ENCODE data around the gene ZNF691.
"Not testable (repeated sequence)": the region's sequence is repeated elsewhere in the genome, so short reads cannot be mapped to it uniquely, and the experiment has no call there.

ZNF691 gene

GRCh38 chr1:42848823-42849537 is 2.6 kb downstream of the ZNF691 start:
- no peak overlapping the region for H3K4me3 ChIP-seq (ENCODE audit: low read depth in 1 of 2, low read length in 2 of 2)
- H3K4me1 ChIP-seq (ENCODE audit: control insufficient read depth in 1 of 2, insufficient read depth in 2 of 2, low read length in 2 of 2), result peaks cover 5 to 9% of the 10 kb centered on the region in 2 donors
- peaks cover 0 to 5% of the 10 kb centered on the region in 2 donors for H3K9me3 ChIP-seq (ENCODE audit: control insufficient read depth in 1 of 2, low read length in 2 of 2)
- no peaks in the 10 kb centered on the region for H3K27me3 ChIP-seq (ENCODE audit: low read depth, low read length)
- H3K27ac ChIP-seq (ENCODE audit: low read length), result no peak overlapping the region
- peaks cover 4 to 27% of the 10 kb centered on the region in 2 donors for H3K36me3 ChIP-seq (ENCODE audit: control insufficient read depth in 1 of 2, insufficient read depth in 2 of 2, low read length in 2 of 2)

- Histone ChIP-seq H3K9me3 (ENCODE audit: control insufficient read depth in 1 of 2, low read length in 2 of 2) (peaks cover 0 to 5% of the 10 kb centered on the region in 2 donors), H3K36me3 (ENCODE audit: control insufficient read depth in 1 of 2, insufficient read depth in 2 of 2, low read length in 2 of 2) (peaks cover 4 to 27% of the 10 kb centered on the region in 2 donors), H3K27ac (ENCODE audit: low read length) (no peak overlapping the region), H3K4me3 (ENCODE audit: low read depth in 1 of 2, low read length in 2 of 2) (no peak overlapping the region), H3K27me3 (ENCODE audit: low read depth, low read length) (no peaks in the 10 kb centered on the region), H3K4me1 (ENCODE audit: control insufficient read depth in 1 of 2, insufficient read depth in 2 of 2, low read length in 2 of 2) (peaks cover 5 to 9% of the 10 kb centered on the region in 2 donors)
Observed at GRCh38 chr1:42849944-42850343, 3.5 kb downstream of the ZNF691 start.

GRCh38 chr1:42851420-42851819 is 5.0 kb downstream of the ZNF691 start:
- peak overlapping the region in 1 of 2 donors; percentile 14 for H3K4me3 ChIP-seq (ENCODE audit: low read depth in 1 of 2, low read length in 2 of 2)
- H3K9me3 ChIP-seq (ENCODE audit: control insufficient read depth in 1 of 2, low read length in 2 of 2), result peaks cover 0 to 5% of the 10 kb centered on the region in 2 donors
- no peak overlapping the region for H3K27ac ChIP-seq (ENCODE audit: low read length)
- peaks cover 4 to 27% of the 10 kb centered on the region in 2 donors for H3K36me3 ChIP-seq (ENCODE audit: control insufficient read depth in 1 of 2, insufficient read depth in 2 of 2, low read length in 2 of 2)
- no peaks in the 10 kb centered on the region for H3K27me3 ChIP-seq (ENCODE audit: low read depth, low read length)
- peaks cover 5 to 9% of the 10 kb centered on the region in 2 donors for H3K4me1 ChIP-seq (ENCODE audit: control insufficient read depth in 1 of 2, insufficient read depth in 2 of 2, low read length in 2 of 2)

- Histone ChIP-seq H3K4me1 (ENCODE audit: control insufficient read depth in 1 of 2, insufficient read depth in 2 of 2, low read length in 2 of 2) (peaks cover 5 to 9% of the 10 kb centered on the region in 2 donors), H3K36me3 (ENCODE audit: control insufficient read depth in 1 of 2, insufficient read depth in 2 of 2, low read length in 2 of 2) (peaks cover 4 to 27% of the 10 kb centered on the region in 2 donors), H3K9me3 (ENCODE audit: control insufficient read depth in 1 of 2, low read length in 2 of 2) (peaks cover 0 to 5% of the 10 kb centered on the region in 2 donors), H3K27me3 (ENCODE audit: low read depth, low read length) (no peaks in the 10 kb centered on the region), H3K27ac (ENCODE audit: low read length) (no peak overlapping the region), H3K4me3 (ENCODE audit: low read depth in 1 of 2, low read length in 2 of 2) (no peak overlapping the region)
Observed at GRCh38 chr1:42851960-42852607, 5.7 kb downstream of the ZNF691 start.

GRCh38 chr1:42852608-42852980 is 6.2 kb downstream of the ZNF691 start:
- peaks cover 4 to 27% of the 10 kb centered on the region in 2 donors for H3K36me3 ChIP-seq (ENCODE audit: control insufficient read depth in 1 of 2, insufficient read depth in 2 of 2, low read length in 2 of 2)
- peaks cover under 1 to 6% of the 10 kb centered on the region in 2 donors for H3K4me1 ChIP-seq (ENCODE audit: control insufficient read depth in 1 of 2, insufficient read depth in 2 of 2, low read length in 2 of 2)
- H3K4me3 ChIP-seq (ENCODE audit: low read depth in 1 of 2, low read length in 2 of 2), result no peak overlapping the region
- no peaks in the 10 kb centered on the region for H3K27me3 ChIP-seq (ENCODE audit: low read depth, low read length)
- no peak overlapping the region for H3K27ac ChIP-seq (ENCODE audit: low read length)
- H3K9me3 ChIP-seq (ENCODE audit: control insufficient read depth in 1 of 2, low read length in 2 of 2), result peaks cover 0 to 5% of the 10 kb centered on the region in 2 donors

GRCh38 chr1:42853116-42853884 is 6.9 kb downstream of the ZNF691 start:
- Histone ChIP-seq H3K9me3 (ENCODE audit: control insufficient read depth in 1 of 2, low read length in 2 of 2) (peaks cover 0 to 5% of the 10 kb centered on the region in 2 donors), H3K27ac (ENCODE audit: low read length) (no peak overlapping the region), H3K4me3 (ENCODE audit: low read depth in 1 of 2, low read length in 2 of 2) (no peak overlapping the region), H3K27me3 (ENCODE audit: low read depth, low read length) (no peaks in the 10 kb centered on the region), H3K4me1 (ENCODE audit: control insufficient read depth in 1 of 2, insufficient read depth in 2 of 2, low read length in 2 of 2) (no peaks in the 10 kb centered on the region), H3K36me3 (ENCODE audit: control insufficient read depth in 1 of 2, insufficient read depth in 2 of 2, low read length in 2 of 2) (peaks cover 4 to 27% of the 10 kb centered on the region in 2 donors)

- not testable (repeated sequence) for H3K4me1 ChIP-seq (ENCODE audit: control insufficient read depth in 1 of 2, insufficient read depth in 2 of 2, low read length in 2 of 2); H3K36me3 ChIP-seq (ENCODE audit: control insufficient read depth in 1 of 2, insufficient read depth in 2 of 2, low read length in 2 of 2); H3K27ac ChIP-seq (ENCODE audit: low read length); H3K9me3 ChIP-seq (ENCODE audit: control insufficient read depth in 1 of 2, low read length in 2 of 2); H3K27me3 ChIP-seq (ENCODE audit: low read depth, low read length); H3K4me3 ChIP-seq (ENCODE audit: low read depth in 1 of 2, low read length in 2 of 2)
Observed at GRCh38 chr1:42856554-42856953, 10.1 kb downstream of the ZNF691 start.

- not testable (repeated sequence) for H3K36me3 ChIP-seq (ENCODE audit: control insufficient read depth in 1 of 2, insufficient read depth in 2 of 2, low read length in 2 of 2); H3K27me3 ChIP-seq (ENCODE audit: low read depth, low read length); H3K4me1 ChIP-seq (ENCODE audit: control insufficient read depth in 1 of 2, insufficient read depth in 2 of 2, low read length in 2 of 2); H3K27ac ChIP-seq (ENCODE audit: low read length); H3K9me3 ChIP-seq (ENCODE audit: control insufficient read depth in 1 of 2, low read length in 2 of 2); H3K4me3 ChIP-seq (ENCODE audit: low read depth in 1 of 2, low read length in 2 of 2)
Observed at GRCh38 chr1:42859366-42859765, 13.0 kb downstream of the ZNF691 start.

- Histone ChIP-seq H3K4me1 (ENCODE audit: control insufficient read depth in 1 of 2, insufficient read depth in 2 of 2, low read length in 2 of 2) (no peaks in the 10 kb centered on the region), H3K36me3 (ENCODE audit: control insufficient read depth in 1 of 2, insufficient read depth in 2 of 2, low read length in 2 of 2) (no peaks in the 10 kb centered on the region), H3K27ac (ENCODE audit: low read length) (no peak overlapping the region), H3K9me3 (ENCODE audit: control insufficient read depth in 1 of 2, low read length in 2 of 2) (no peaks in the 10 kb centered on the region), H3K27me3 (ENCODE audit: low read depth, low read length) (no peaks in the 10 kb centered on the region), H3K4me3 (ENCODE audit: low read depth in 1 of 2, low read length in 2 of 2) (no peak overlapping the region)
Observed at GRCh38 chr1:42860339-42861013, 14.1 kb downstream of the ZNF691 start.

- no peaks in the 10 kb centered on the region for H3K36me3 ChIP-seq (ENCODE audit: control insufficient read depth in 1 of 2, insufficient read depth in 2 of 2, low read length in 2 of 2)
- H3K4me1 ChIP-seq (ENCODE audit: control insufficient read depth in 1 of 2, insufficient read depth in 2 of 2, low read length in 2 of 2), result no peaks in the 10 kb centered on the region
- no peaks in the 10 kb centered on the region for H3K27me3 ChIP-seq (ENCODE audit: low read depth, low read length)
- H3K4me3 ChIP-seq (ENCODE audit: low read depth in 1 of 2, low read length in 2 of 2), result no peak overlapping the region
- no peaks in the 10 kb centered on the region for H3K9me3 ChIP-seq (ENCODE audit: control insufficient read depth in 1 of 2, low read length in 2 of 2)
- no peak overlapping the region for H3K27ac ChIP-seq (ENCODE audit: low read length)
Observed at GRCh38 chr1:42861014-42861399, 14.6 kb downstream of the ZNF691 start.

GRCh38 chr1:42866549-42866948 is 20.1 kb downstream of the ZNF691 start:
- H3K36me3 ChIP-seq (ENCODE audit: control insufficient read depth in 1 of 2, insufficient read depth in 2 of 2, low read length in 2 of 2), result no peaks in the 10 kb centered on the region
- H3K27me3 ChIP-seq (ENCODE audit: low read depth, low read length), result no peaks in the 10 kb centered on the region
- H3K9me3 ChIP-seq (ENCODE audit: control insufficient read depth in 1 of 2, low read length in 2 of 2), result no peaks in the 10 kb centered on the region
- H3K4me3 ChIP-seq (ENCODE audit: low read depth in 1 of 2, low read length in 2 of 2), result no peak overlapping the region
- no peaks in the 10 kb centered on the region for H3K4me1 ChIP-seq (ENCODE audit: control insufficient read depth in 1 of 2, insufficient read depth in 2 of 2, low read length in 2 of 2)
- H3K27ac ChIP-seq (ENCODE audit: low read length), result no peak overlapping the region

All from muscle layer of duodenum (tissue), 2 donors.